Measurements from ENCODE around the gene MICA.
"Not testable (repeated sequence)": the region's sequence is repeated elsewhere in the genome, so short reads cannot be mapped to it uniquely, and the experiment has no call there.

Gene MICA

GRCh38 chr6:31368461-31368860 is 34.9 kb upstream of the MICA start:
- H3K4me3 ChIP-seq (ENCODE audit: low read depth, low read length), result no peak overlapping the region
- TF ChIP-seq CTCF (IDR thresholded peaks at IDR 0.05; ENCODE audit: low read depth, low read length), result no peak

- peak; percentile 34; the same call in 1 of the 2 replicates for TF ChIP-seq CTCF (IDR thresholded peaks at IDR 0.05; ENCODE audit: low read depth, low read length)
- H3K4me3 ChIP-seq (ENCODE audit: low read depth, low read length), result not testable (repeated sequence)
Observed at GRCh38 chr6:31374118-31374517, 29.3 kb upstream of the MICA start.

- no peak for TF ChIP-seq CTCF (IDR thresholded peaks at IDR 0.05; ENCODE audit: low read depth, low read length)
- H3K4me3 ChIP-seq (ENCODE audit: low read depth, low read length), result no peak overlapping the region
Observed at GRCh38 chr6:31375699-31376098, 27.7 kb upstream of the MICA start.

- TF ChIP-seq CTCF (IDR thresholded peaks at IDR 0.05; ENCODE audit: low read depth, low read length), result no peak
- H3K4me3 ChIP-seq (ENCODE audit: low read depth, low read length), result no peak overlapping the region
Observed at GRCh38 chr6:31377029-31377428, 26.4 kb upstream of the MICA start.

- no peak overlapping the region for H3K4me3 ChIP-seq (ENCODE audit: low read depth, low read length)
- TF ChIP-seq CTCF (IDR thresholded peaks at IDR 0.05; ENCODE audit: low read depth, low read length), result no peak
Observed at GRCh38 chr6:31378062-31378720, 25.2 kb upstream of the MICA start.

- TF ChIP-seq CTCF (IDR thresholded peaks at IDR 0.05; ENCODE audit: low read depth, low read length), result no peak
- no peak overlapping the region for H3K4me3 ChIP-seq (ENCODE audit: low read depth, low read length)
Observed at GRCh38 chr6:31378721-31379103, 24.7 kb upstream of the MICA start.

GRCh38 chr6:31379850-31380249 is 23.5 kb upstream of the MICA start:
- TF ChIP-seq CTCF (IDR thresholded peaks at IDR 0.05; ENCODE audit: low read depth, low read length), result no peak
- H3K4me3 ChIP-seq (ENCODE audit: low read depth, low read length), result no peak overlapping the region

Measured in WI38 (cell line).